Suppressor macrophage treated with lipopolysaccharide for 1 hour (primary cell): ENCODE results near the gene RASSF10.
A peak's percentile ranks its signal among the peaks of the same experiment; 100 is the strongest.

ENCODE experiments used
- DNase-seq, 3 donors: peaks; one replicate each; pipeline ENCODE4 v3.0.0-alpha.2; 2020 to 2022

RASSF10 gene

DNA sequence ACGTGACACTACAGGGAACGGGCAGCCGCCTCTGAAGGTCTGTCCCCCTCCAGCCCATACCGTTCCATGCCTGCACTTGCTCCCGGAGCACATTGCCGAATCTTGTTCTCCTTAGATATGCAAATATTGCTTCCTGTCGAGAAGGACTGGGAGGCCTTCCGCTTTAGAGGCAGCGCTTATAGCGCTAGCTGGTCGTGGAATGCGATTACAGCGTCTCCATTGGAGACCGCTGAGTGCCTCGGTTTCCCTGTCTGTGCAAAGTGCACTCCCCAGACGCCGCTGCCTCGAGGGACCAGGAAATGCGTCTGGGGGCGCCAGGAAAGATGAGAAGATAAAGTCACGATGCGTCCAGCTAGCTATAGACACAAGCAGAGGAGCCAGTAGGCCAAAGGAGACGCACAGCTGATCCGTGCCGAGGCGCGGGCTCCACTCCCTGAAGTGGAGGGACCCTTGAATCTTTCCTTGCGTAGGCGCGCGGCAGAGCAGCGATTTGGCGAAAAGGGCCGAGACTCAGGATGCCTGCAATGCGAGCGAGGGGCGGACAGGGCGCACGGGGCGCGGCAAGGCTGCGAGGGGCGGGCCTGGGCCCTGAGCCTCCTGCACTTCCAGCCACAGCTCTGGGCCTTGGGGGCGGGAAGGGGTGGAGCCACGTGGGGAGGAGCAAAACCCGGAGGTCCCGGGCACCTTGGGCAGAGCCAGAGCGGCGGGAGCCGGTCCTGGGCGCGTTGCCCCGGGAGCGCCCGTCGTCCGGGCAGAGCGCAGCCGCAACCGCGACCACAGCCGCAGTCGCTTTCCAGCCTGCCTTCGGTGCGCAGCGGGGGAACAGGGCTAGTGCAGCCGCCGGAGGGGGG lies at the start of gene RASSF10:
Gene RASSF10, plus strand, starts transcription at position 692 of the 851 bp plus-strand sequence. CDS start 261 bp downstream, outside the sequence.
- DNase-seq, result peak in 1 of 3 donors; percentile 26

DNA sequence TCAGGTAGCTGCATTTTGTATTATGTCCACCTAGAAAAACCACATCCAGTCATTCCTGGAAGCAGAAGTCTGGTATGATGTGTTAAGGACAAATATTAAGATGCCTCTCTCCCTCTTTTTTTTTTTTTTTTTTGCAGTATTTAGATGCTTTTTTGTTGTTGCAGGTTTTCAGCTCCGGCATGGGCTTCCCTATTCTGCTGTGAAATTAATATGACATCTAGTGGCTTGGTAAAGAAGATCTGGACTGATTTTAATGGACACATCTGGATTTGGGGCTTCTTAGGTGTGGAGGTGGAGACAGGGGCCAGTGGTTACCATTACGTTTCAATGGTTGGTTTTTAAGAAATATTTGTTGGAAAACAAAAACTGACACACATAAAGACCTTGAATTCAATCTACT lies 47.5 kb upstream of the RASSF10 start:
- DNase-seq, result no peak

DNA sequence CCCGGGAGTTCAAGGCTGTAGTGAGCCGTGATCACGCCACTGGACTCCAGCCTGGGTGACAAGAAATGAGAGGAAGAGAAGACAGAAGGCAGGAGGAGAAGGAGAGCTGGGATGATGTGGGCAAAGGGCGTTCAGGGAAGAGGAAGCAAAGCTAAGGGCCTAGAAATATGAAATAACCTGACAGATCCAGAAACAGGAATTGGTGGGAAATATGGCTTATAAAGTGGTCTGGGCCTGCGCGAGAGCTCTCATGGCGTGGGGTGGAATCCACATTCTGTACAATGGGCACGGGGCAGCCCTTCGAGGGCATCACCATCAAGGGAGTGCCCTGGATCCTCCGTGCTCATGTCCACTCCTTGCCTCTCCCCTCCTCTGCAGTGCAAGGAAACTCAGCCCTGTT lies 46.8 kb upstream of the RASSF10 start:
- DNase-seq, result peak; percentile 7 to 26 (median 19)

DNA sequence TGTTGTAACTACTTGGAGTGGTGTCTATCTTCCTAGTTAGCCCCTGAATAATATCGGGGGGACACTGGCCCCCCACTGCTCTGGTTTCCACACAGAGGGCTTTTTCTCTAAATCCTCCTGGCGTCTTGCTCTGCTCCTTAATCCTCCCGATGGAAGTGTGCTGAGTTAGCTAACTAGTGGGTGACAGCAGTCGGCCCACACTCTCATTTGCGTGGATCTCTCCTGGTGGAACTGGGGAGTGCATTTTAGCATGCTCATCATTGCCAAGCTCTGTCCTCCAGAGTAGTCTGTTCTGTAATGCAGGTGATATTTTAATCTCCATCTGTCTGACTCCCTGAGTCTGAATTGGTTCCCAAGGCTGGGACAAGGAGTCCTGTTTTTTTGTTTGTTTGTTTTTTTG lies 46.1 kb upstream of the RASSF10 start:
- no peak for DNase-seq

DNA sequence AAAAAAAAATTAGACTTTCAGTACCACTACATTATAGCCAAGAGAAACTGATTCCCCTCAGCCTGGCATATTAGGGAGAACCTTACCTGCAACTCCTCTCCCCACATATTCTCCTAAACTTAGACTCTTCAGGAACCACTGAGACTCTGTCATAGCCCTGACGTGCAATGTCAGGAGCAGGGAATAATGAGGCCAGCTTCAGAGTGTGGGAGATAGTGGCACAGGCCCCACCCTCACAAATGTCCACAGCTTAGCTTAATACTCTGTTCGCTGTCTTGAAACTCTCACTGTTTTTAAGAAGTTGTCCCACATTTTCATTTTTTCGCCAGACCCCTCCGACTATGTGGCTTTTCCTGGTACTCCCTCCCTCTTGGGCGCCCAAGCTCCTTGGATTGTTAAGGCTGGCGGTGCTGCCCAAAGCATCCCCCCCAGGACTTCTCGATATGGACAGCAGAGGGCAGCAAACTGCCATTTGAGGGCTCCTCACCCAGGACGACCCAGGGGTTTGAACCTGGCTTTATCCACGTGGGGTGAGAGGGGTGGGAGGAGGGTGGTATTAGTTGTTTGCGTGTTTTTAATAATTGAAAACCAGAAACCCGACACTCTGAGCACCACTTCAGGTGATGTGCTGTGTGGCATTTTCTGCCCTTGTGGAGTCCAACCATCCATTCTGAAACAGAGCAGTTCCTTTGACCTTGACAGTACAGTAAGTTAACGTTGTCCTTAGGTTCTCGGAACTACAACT lies 45.2 kb upstream of the RASSF10 start:
- DNase-seq, result peak; percentile 66 to 80 (median 73)

GRCh38 chr11:12964650-12965049 lies 44.5 kb upstream of the RASSF10 start:
- DNase-seq, result no peak

- no peak for DNase-seq
Measured at GRCh38 chr11:12966002-12966401, 43.1 kb upstream of the RASSF10 start.

DNA sequence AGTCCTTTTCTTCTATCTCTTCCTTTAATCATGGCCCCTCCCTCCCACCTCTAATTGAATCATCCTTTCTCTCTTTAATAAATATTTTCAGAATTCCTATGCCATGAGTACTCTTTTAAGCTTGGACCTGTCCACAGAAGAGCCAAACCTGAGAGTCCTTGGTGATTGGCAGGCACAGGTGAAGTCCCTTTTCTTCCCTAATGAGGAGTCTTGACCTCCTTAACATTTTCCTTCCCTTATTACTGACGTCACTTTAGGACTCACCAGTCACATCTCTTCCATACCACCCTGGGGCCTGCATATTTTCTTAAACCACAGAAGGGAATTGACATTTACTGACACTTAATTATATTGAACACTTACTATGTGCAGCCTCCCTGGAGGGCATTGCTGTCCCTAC lies 41.0 kb upstream of the RASSF10 start:
- no peak for DNase-seq

GRCh38 chr11:12968826-12969225 lies 40.3 kb upstream of the RASSF10 start:
- DNase-seq, result no peak

- DNase-seq, result no peak
Measured at GRCh38 chr11:12971955-12972354, 37.2 kb upstream of the RASSF10 start.

DNA sequence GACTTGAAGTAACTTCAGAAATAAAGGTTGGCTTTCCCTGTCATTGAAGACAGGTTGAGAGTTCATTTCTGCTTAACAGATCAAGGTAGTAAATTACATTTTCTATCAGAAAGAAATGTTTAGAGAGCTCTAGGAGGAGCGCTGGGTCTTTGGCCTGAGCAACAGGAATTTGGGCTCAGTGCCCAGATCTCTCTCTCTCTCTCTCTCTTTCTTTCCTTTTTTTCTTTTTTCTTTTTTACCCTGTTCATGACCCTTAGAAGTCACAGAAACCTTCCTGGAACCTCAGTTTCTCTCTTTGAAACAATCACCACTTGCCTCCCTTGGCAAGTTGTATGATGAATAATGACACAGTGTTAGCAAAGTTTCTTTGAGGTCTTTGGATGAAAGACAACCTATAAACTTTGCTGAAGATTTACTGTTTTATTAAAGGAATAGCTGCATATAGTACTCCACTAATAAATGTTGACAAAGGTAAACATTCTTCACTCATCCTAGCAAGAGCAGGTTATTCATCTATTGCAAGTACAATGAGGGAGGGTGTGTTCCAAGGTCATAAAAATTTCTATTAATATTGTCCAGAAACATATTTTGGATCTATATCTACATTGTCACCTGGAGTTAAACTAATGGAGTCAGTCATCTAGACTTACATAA lies 35.5 kb upstream of the RASSF10 start:
- no peak for DNase-seq

GRCh38 chr11:12975195-12975594 lies 33.9 kb upstream of the RASSF10 start:
- DNase-seq, result no peak

GRCh38 chr11:12979928-12980689 lies 29.0 kb upstream of the RASSF10 start:
- DNase-seq, result no peak

DNA sequence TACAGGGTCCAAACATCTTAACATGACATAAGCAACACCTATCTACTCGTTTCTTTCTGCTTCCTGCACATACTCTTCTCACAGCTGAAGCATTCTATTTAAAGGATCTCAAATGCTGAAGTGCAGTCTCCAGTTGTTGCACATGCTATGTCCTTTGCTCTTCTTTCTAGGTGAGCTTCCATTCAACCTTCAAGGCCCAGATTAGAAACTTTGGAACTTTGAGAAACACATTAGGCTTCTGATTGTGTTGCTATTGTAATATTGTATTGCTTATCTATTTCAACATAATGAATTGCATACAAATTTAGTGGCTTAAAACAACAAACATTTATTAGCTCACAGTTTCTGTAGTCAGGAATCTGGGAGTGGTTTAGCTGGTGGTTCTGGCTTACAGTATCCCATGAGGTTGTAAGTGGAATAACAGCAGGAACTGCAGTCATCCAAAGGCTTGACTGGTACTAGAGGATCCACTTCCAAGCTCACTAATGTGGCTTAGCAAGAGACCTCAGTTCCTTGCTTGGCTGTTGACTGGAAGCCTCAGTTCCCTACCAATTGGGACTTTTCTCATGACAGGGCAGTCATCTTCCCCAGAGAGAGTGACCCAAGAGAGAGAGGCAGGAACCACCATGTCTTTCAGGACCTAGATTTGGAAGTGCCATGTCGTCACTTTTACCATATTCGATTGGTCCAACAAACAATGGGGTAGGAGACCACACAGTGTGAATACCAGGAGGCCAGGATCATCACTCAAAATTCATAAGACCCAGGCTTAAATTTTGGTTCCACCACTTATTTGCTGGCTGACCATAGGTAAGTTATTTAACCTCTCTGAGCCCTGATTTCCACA lies 27.2 kb upstream of the RASSF10 start:
- no peak for DNase-seq

DNA sequence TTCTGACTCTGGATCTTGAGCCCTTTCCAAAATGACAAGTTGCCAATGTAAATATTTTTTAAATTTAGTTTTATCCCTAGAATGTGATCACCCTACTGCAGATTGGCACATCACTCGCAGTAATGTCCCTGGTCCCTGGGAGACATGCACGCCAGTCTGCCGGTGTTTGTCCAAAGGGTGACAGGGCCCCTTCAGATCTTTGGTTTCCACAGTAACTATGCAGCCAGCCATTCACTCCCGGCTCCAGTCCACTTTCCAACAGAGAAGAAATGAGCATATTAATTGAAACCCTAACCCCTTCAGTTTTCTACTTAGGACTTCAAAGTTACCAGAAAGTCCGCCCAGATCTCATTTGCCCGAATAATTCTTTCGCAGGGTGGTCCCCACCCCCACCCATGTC lies 25.8 kb upstream of the RASSF10 start:
- DNase-seq, result no peak

DNA sequence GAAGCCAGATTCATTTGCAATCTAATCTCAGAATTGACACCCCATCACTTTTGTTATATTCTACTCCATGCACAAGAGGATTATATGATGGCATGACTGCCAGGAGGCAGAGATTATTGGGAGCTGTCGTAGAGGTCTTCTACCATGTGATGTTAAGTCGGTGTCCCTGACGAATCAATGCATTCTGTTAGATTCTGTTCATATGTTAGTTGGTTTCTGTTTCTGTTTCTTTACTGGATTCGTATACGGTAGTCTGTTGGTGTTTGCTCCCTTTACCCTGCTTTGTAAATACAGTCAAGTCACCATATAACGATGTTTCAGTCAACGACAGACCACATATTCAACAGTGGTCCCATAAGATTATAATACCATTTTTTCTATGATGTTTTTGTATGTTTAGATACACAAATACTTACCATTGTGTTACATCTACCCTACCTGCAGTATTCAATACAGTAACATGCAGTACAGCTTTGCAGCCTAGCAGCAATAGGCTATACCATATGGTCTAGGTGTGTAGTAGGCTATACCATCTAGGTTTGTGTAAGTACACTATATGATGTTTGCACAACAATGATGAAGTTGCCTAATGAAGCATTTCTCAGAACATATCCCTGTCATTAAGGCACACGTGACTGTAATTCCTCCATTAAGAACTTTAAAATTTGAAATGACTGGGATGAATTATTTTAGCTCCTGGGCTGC lies 22.8 kb upstream of the RASSF10 start:
- DNase-seq, result no peak

DNA sequence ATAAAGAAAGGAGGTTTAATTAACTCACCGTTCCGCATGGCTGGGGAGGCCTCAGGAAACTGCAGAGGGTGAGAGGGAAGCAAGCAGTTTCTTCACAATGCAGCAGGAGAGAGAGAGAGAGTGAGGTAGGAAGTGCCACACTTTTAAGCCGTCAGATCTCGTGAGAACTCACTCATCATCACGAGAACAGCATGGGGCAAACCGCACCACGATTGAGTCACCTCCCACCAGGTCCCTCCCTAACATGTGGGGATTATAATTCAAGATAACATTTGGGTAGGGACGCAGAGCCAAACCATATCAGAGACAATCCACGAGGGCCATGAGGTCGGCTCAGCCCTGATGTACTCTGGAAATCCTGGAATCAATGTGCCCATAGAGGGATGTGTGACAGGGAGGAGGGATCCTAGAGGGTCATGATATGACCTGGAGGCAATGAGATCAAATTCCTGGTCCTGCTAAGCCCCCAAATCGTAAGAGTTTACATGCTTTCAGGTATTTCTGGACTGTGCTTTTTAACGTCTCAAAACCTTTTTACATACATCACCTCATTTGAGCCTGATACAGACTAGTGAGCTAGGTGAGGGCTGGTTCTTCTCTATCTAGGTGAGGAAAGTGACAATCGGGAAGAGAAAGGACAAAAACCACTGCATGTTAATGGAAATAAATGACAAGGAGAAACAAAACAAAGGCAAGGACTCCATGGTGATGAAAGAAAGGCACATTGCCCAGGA lies 19.5 kb upstream of the RASSF10 start:
- peak in 2 of 3 donors; percentile 22 to 34 for DNase-seq

GRCh38 chr11:12990162-12990480 lies 19.0 kb upstream of the RASSF10 start:
- DNase-seq, result no peak

GRCh38 chr11:12991426-12991825 lies 17.7 kb upstream of the RASSF10 start:
- no peak for DNase-seq

DNA sequence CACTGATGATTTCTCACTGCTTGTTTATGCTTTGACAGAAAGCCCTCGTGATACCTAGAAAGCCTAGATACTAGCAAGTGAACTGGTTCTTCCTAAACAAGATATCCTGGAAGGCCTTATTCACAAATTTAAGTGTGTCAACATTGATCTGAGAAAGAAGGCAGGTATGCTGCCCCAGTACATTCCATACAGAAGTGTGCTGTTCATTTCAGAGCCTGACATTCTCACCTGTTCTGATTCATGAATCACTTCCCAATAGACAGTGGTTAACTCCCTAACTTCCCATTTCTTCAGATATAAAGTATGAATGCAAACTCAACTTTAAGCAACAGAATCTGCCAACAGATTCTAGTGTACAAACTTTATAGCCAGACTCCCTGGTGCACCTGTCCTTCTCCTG lies 15.5 kb upstream of the RASSF10 start:
- no peak for DNase-seq

GRCh38 chr11:12994476-12994875 lies 14.6 kb upstream of the RASSF10 start:
- no peak for DNase-seq
